Tibial nerve (tissue), 4 donors: ENCODE measurements around the gene NOX3.

ENCODE experiments used
- CTCF ChIP-seq, 5 experiments: fragments of 200-600 bp in 3 of 5; fragments of 450-650 bp in 2 of 5; sonication (generic) in 3 of 5; IDR thresholded peaks; one replicate each; pipeline ENCODE4 v1.5.1; 2016 to 2019; ENCODE audit warnings: antibody characterized with exemption in 5 of 5, mild to moderate bottlenecking in 3 of 5, moderate library complexity in 2 of 5
- EP300 ChIP-seq, 2 donors: sonication (generic); formaldehyde crosslinking; IDR thresholded peaks; one replicate each; pipeline ENCODE4 v1.6.1; 2017; ENCODE audit warnings: antibody characterized with exemption in 2 of 2, mild to moderate bottlenecking in 1 of 2
- POLR2A ChIP-seq, 2 donors: fragments of 450-650 bp; IDR thresholded peaks; one replicate each; pipeline ENCODE4 v1.6.1; 2017; ENCODE audit warnings: antibody characterized with exemption in 2 of 2, mild to moderate bottlenecking in 2 of 2, moderate library complexity in 2 of 2

GRCh38 chr6:155381673-155382337, 73.8 kb downstream of the NOX3 start:
- TF ChIP-seq POLR2A (IDR thresholded peaks at IDR 0.05) (no peak), CTCF (IDR thresholded peaks at IDR 0.05) (no peak), EP300 (IDR thresholded peaks at IDR 0.05) (no peak)
